ENCODE measurements around the gene NUP205.
A peak's percentile ranks its signal among the peaks of the same experiment; 100 is the strongest.
"Not testable (repeated sequence)": the region's sequence is repeated elsewhere in the genome, so short reads cannot be mapped to it uniquely, and the experiment has no call there.

NUP205 gene

DNA sequence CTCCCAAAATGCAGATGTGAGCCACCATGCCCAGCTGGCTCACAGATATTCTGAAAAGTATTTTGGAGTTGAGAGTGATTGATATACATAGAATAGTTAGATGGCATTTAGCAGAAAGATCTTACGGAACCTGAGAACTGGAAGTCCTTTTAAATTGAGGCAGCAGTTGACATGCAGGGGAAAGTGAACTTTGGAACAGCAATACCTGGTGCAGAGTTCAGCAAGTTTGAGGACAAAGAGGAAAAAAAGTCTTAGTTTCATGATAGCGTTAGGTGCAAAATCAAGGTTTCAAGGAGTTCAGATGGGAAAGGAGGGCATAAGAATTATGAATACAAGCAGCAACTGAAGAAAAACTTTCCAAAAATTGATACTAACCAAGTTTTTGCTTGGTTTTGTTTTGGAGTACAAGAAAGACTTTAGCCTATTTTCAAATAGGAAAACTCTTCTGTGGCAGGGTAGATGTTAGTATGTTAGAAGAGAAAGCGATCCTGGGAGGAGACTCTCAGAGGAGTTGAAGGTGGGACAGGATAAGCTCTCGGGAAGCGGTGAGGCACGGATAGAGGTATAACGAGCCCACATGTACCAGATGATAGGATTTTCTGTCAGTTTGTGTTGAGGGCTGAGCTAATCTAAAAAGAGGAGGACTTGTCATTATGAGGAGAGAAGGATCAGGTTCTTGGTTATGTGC, 76.6 kb downstream of the NUP205 start:
- TF ChIP-seq CTCF (IDR thresholded peaks at IDR 0.05; ENCODE audit: low read depth, low read length): no peak
- no peak for DNase-seq (ENCODE audit: low read depth in 2 of 2)
- no peak overlapping the region for H3K4me3 ChIP-seq (replicated peaks in 1 of 2; ENCODE audit: low read depth in 2 of 2, low read length in 2 of 2)

DNA sequence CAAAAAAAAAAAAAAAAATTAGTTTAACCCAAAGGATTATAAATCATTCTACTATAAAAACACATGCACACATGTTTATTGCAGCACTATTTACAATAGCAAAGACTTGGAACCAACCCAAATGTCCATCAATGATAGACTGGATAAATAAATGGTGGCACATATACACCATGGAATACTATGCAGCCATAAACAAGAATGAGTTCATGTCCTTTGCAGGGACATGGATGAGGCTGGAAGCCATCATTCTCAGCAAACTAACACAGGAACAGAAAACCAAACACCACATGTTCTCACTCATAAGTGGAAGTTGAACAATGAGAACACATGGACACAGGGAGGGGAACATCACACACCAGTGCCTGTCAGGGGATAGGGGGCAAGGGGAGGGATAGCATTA, 82.0 kb downstream of the NUP205 start:
- not testable (repeated sequence) for H3K4me3 ChIP-seq (replicated peaks in 1 of 2; ENCODE audit: low read depth in 2 of 2, low read length in 2 of 2); DNase-seq (ENCODE audit: low read depth in 2 of 2)

- no peak for TF ChIP-seq CTCF (IDR thresholded peaks at IDR 0.05; ENCODE audit: low read depth, low read length)
- DNase-seq (ENCODE audit: low read depth in 2 of 2): peak in 1 of 2 donors; percentile 26
- H3K4me3 ChIP-seq (replicated peaks in 1 of 2; ENCODE audit: low read depth in 2 of 2, low read length in 2 of 2): no peak overlapping the region
These were observed 86.4 kb downstream of the NUP205 start for GRCh38 chr7:135644154-135644553.

GRCh38 chr7:135644729-135645128, 87.0 kb downstream of the NUP205 start:
- no peak overlapping the region for H3K4me3 ChIP-seq (replicated peaks in 1 of 2; ENCODE audit: low read depth in 2 of 2, low read length in 2 of 2)
- no peak for TF ChIP-seq CTCF (IDR thresholded peaks at IDR 0.05; ENCODE audit: low read depth, low read length)
- no peak for DNase-seq (ENCODE audit: low read depth in 2 of 2)

GRCh38 chr7:135645296-135645904, 87.7 kb downstream of the NUP205 start:
- peak; percentile 73 for TF ChIP-seq CTCF (IDR thresholded peaks at IDR 0.05; ENCODE audit: low read depth, low read length)
- peak; percentile 72 to 75 for DNase-seq (ENCODE audit: low read depth in 2 of 2)
- no peak overlapping the region for H3K4me3 ChIP-seq (replicated peaks in 1 of 2; ENCODE audit: low read depth in 2 of 2, low read length in 2 of 2)

DNA sequence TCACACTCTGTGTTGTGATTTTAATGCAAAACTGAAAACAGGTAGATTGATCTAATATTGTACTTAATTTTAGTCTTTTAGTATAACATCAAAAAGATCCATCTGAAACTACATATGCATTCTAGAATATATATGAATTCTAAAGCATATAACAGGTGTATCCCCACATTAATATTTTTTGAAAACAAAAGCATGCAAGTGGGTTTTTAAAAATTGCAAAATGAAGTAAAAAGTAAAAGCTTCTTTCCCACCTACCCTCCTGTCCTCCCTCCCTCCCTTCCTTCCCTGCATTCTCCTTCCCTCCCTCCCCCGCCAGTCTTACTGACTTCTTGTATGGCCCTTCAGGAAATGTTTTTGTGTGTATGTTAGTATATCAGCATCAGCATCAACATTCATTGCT, 90.0 kb downstream of the NUP205 start:
- DNase-seq (ENCODE audit: low read depth in 2 of 2): no peak
- TF ChIP-seq CTCF (IDR thresholded peaks at IDR 0.05; ENCODE audit: low read depth, low read length): no peak
- H3K4me3 ChIP-seq (replicated peaks in 1 of 2; ENCODE audit: low read depth in 2 of 2, low read length in 2 of 2): no peak overlapping the region

DNA sequence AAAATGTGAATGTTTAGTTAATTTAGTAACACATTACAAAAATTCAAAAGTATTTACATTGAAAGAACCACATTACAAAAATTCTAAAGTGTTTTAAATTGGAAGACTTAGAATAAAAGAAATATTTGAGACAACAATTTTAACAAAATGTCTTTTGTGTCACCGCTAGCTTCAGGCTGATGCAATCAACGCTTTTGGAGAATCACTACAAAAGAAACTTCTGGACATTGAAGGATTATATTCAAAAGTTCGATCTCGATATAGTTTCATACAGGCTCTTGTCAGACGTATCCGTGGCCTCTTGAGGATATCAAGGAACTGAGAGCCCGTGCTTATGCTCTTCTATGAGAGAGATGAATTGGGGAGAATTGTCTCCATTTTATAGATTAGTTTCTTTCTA, 90.5 kb downstream of the NUP205 start:
- DNase-seq (ENCODE audit: low read depth in 2 of 2): no peak
- H3K4me3 ChIP-seq (replicated peaks in 1 of 2; ENCODE audit: low read depth in 2 of 2, low read length in 2 of 2): no peak overlapping the region
- no peak for TF ChIP-seq CTCF (IDR thresholded peaks at IDR 0.05; ENCODE audit: low read depth, low read length)
